ENCODE measurements around the gene TBP.
A peak's percentile ranks its signal among the peaks of the same experiment; 100 is the strongest.
"Not testable (repeated sequence)": the region's sequence is repeated elsewhere in the genome, so short reads cannot be mapped to it uniquely, and the experiment has no call there.

The TBP gene

GRCh38 chr6:170554013-170554795, at the start of gene TBP:
Gene TBP (plus strand): TSS chr6:170554369. CDS start chr6:170557030, 2,661 bp downstream.
- Histone ChIP-seq H3K27me3 (ENCODE audit: control insufficient read depth in 1 of 2, insufficient read depth in 2 of 2, low read length in 2 of 2) (no peaks in the 10 kb centered on the region), H3K27ac (ENCODE audit: low read length) (peak within 1 kb of the TSS; percentile 92), H3K4me3 (ENCODE audit: low read length in 2 of 2) (peak within 1 kb of the TSS; percentile 95 to 96), H3K9ac (ENCODE audit: low read length in 2 of 2) (peak within 1 kb of the TSS; percentile 89 to 96), H3K4me1 (ENCODE audit: control insufficient read depth, insufficient read depth, low read length) (peaks cover 21% of the 10 kb centered on the region), H3K9me3 (ENCODE audit: control insufficient read depth in 2 of 2, low read length in 2 of 2) (no peaks in the 10 kb centered on the region), H3K36me3 (ENCODE audit: control insufficient read depth in 2 of 2, insufficient read depth in 2 of 2, low read length in 2 of 2) (peaks cover 2 to 10% of the 10 kb centered on the region in 2 donors)

GRCh38 chr6:170504479-170504878, 49.7 kb upstream of the TBP start:
- H3K4me1 ChIP-seq (ENCODE audit: control insufficient read depth, insufficient read depth, low read length), result no peaks in the 10 kb centered on the region
- H3K36me3 ChIP-seq (ENCODE audit: control insufficient read depth in 2 of 2, insufficient read depth in 2 of 2, low read length in 2 of 2), result no peaks in the 10 kb centered on the region
- H3K9ac ChIP-seq (ENCODE audit: low read length in 2 of 2), result no peak overlapping the region
- no peak overlapping the region for H3K4me3 ChIP-seq (ENCODE audit: low read length in 2 of 2)
- H3K27ac ChIP-seq (ENCODE audit: low read length), result no peak overlapping the region
- peaks cover 8 to 14% of the 10 kb centered on the region in 2 donors for H3K9me3 ChIP-seq (ENCODE audit: control insufficient read depth in 2 of 2, low read length in 2 of 2)
- peaks cover 4 to 6% of the 10 kb centered on the region in 2 donors for H3K27me3 ChIP-seq (ENCODE audit: control insufficient read depth in 1 of 2, insufficient read depth in 2 of 2, low read length in 2 of 2)

GRCh38 chr6:170505306-170505705, 48.9 kb upstream of the TBP start:
- Histone ChIP-seq H3K4me1 (ENCODE audit: control insufficient read depth, insufficient read depth, low read length) (no peaks in the 10 kb centered on the region), H3K27ac (ENCODE audit: low read length) (no peak overlapping the region), H3K4me3 (ENCODE audit: low read length in 2 of 2) (no peak overlapping the region), H3K27me3 (ENCODE audit: control insufficient read depth in 1 of 2, insufficient read depth in 2 of 2, low read length in 2 of 2) (peaks cover 0 to 6% of the 10 kb centered on the region in 2 donors), H3K9ac (ENCODE audit: low read length in 2 of 2) (no peak overlapping the region), H3K9me3 (ENCODE audit: control insufficient read depth in 2 of 2, low read length in 2 of 2) (peaks cover 8 to 14% of the 10 kb centered on the region in 2 donors), H3K36me3 (ENCODE audit: control insufficient read depth in 2 of 2, insufficient read depth in 2 of 2, low read length in 2 of 2) (no peaks in the 10 kb centered on the region)

GRCh38 chr6:170506446-170506845, 47.7 kb upstream of the TBP start:
- Histone ChIP-seq H3K4me1 (ENCODE audit: control insufficient read depth, insufficient read depth, low read length) (no peaks in the 10 kb centered on the region), H3K27me3 (ENCODE audit: control insufficient read depth in 1 of 2, insufficient read depth in 2 of 2, low read length in 2 of 2) (peaks cover 0 to 2% of the 10 kb centered on the region in 2 donors), H3K4me3 (ENCODE audit: low read length in 2 of 2) (no peak overlapping the region), H3K9ac (ENCODE audit: low read length in 2 of 2) (no peak overlapping the region), H3K9me3 (ENCODE audit: control insufficient read depth in 2 of 2, low read length in 2 of 2) (peaks cover 6 to 12% of the 10 kb centered on the region in 2 donors), H3K27ac (ENCODE audit: low read length) (no peak overlapping the region), H3K36me3 (ENCODE audit: control insufficient read depth in 2 of 2, insufficient read depth in 2 of 2, low read length in 2 of 2) (no peaks in the 10 kb centered on the region)

- H3K36me3 ChIP-seq (ENCODE audit: control insufficient read depth in 2 of 2, insufficient read depth in 2 of 2, low read length in 2 of 2); H3K4me1 ChIP-seq (ENCODE audit: control insufficient read depth, insufficient read depth, low read length); H3K27me3 ChIP-seq (ENCODE audit: control insufficient read depth in 1 of 2, insufficient read depth in 2 of 2, low read length in 2 of 2); H3K9ac ChIP-seq (ENCODE audit: low read length in 2 of 2); H3K4me3 ChIP-seq (ENCODE audit: low read length in 2 of 2); H3K9me3 ChIP-seq (ENCODE audit: control insufficient read depth in 2 of 2, low read length in 2 of 2); H3K27ac ChIP-seq (ENCODE audit: low read length): not testable (repeated sequence)
Observed at GRCh38 chr6:170507728-170508127, 46.4 kb upstream of the TBP start.

- H3K36me3 ChIP-seq (ENCODE audit: control insufficient read depth in 2 of 2, insufficient read depth in 2 of 2, low read length in 2 of 2); H3K27ac ChIP-seq (ENCODE audit: low read length): not testable (repeated sequence)
Observed at GRCh38 chr6:170508275-170508674, 45.9 kb upstream of the TBP start.

GRCh38 chr6:170508892-170509722, 45.1 kb upstream of the TBP start:
- H3K9me3 ChIP-seq (ENCODE audit: control insufficient read depth in 2 of 2, low read length in 2 of 2); H3K27ac ChIP-seq (ENCODE audit: low read length); H3K36me3 ChIP-seq (ENCODE audit: control insufficient read depth in 2 of 2, insufficient read depth in 2 of 2, low read length in 2 of 2); H3K4me1 ChIP-seq (ENCODE audit: control insufficient read depth, insufficient read depth, low read length); H3K4me3 ChIP-seq (ENCODE audit: low read length in 2 of 2); H3K27me3 ChIP-seq (ENCODE audit: control insufficient read depth in 1 of 2, insufficient read depth in 2 of 2, low read length in 2 of 2); H3K9ac ChIP-seq (ENCODE audit: low read length in 2 of 2): not testable (repeated sequence)

More at GRCh38 chr6:170508275-170508674, 45.9 kb upstream of the TBP start:
- H3K4me3 ChIP-seq (ENCODE audit: low read length in 2 of 2); H3K4me1 ChIP-seq (ENCODE audit: control insufficient read depth, insufficient read depth, low read length); H3K27me3 ChIP-seq (ENCODE audit: control insufficient read depth in 1 of 2, insufficient read depth in 2 of 2, low read length in 2 of 2); H3K9ac ChIP-seq (ENCODE audit: low read length in 2 of 2); H3K9me3 ChIP-seq (ENCODE audit: control insufficient read depth in 2 of 2, low read length in 2 of 2): not testable (repeated sequence)

GRCh38 chr6:170509723-170510018, 44.5 kb upstream of the TBP start:
- Histone ChIP-seq H3K9me3 (ENCODE audit: control insufficient read depth in 2 of 2, low read length in 2 of 2) (no peaks in the 10 kb centered on the region), H3K27me3 (ENCODE audit: control insufficient read depth in 1 of 2, insufficient read depth in 2 of 2, low read length in 2 of 2) (peaks cover 0 to 2% of the 10 kb centered on the region in 2 donors), H3K36me3 (ENCODE audit: control insufficient read depth in 2 of 2, insufficient read depth in 2 of 2, low read length in 2 of 2) (no peaks in the 10 kb centered on the region), H3K9ac (ENCODE audit: low read length in 2 of 2) (no peak overlapping the region), H3K27ac (ENCODE audit: low read length) (no peak overlapping the region), H3K4me1 (ENCODE audit: control insufficient read depth, insufficient read depth, low read length) (no peaks in the 10 kb centered on the region), H3K4me3 (ENCODE audit: low read length in 2 of 2) (no peak overlapping the region)

GRCh38 chr6:170510631-170511030, 43.5 kb upstream of the TBP start:
- H3K9me3 ChIP-seq (ENCODE audit: control insufficient read depth in 2 of 2, low read length in 2 of 2), result no peaks in the 10 kb centered on the region
- H3K4me3 ChIP-seq (ENCODE audit: low read length in 2 of 2), result no peak overlapping the region
- H3K36me3 ChIP-seq (ENCODE audit: control insufficient read depth in 2 of 2, insufficient read depth in 2 of 2, low read length in 2 of 2), result no peaks in the 10 kb centered on the region
- no peak overlapping the region for H3K9ac ChIP-seq (ENCODE audit: low read length in 2 of 2)
- no peaks in the 10 kb centered on the region for H3K4me1 ChIP-seq (ENCODE audit: control insufficient read depth, insufficient read depth, low read length)
- no peak overlapping the region for H3K27ac ChIP-seq (ENCODE audit: low read length)
- peaks cover 0 to 2% of the 10 kb centered on the region in 2 donors for H3K27me3 ChIP-seq (ENCODE audit: control insufficient read depth in 1 of 2, insufficient read depth in 2 of 2, low read length in 2 of 2)

- Histone ChIP-seq H3K9ac (ENCODE audit: low read length in 2 of 2) (no peak overlapping the region), H3K27ac (ENCODE audit: low read length) (no peak overlapping the region), H3K27me3 (ENCODE audit: control insufficient read depth in 1 of 2, insufficient read depth in 2 of 2, low read length in 2 of 2) (no peaks in the 10 kb centered on the region), H3K4me3 (ENCODE audit: low read length in 2 of 2) (no peak overlapping the region), H3K9me3 (ENCODE audit: control insufficient read depth in 2 of 2, low read length in 2 of 2) (peaks cover 0 to 4% of the 10 kb centered on the region in 2 donors), H3K4me1 (ENCODE audit: control insufficient read depth, insufficient read depth, low read length) (no peaks in the 10 kb centered on the region), H3K36me3 (ENCODE audit: control insufficient read depth in 2 of 2, insufficient read depth in 2 of 2, low read length in 2 of 2) (no peaks in the 10 kb centered on the region)
Observed at GRCh38 chr6:170512249-170512648, 41.9 kb upstream of the TBP start.

GRCh38 chr6:170514908-170515307, 39.3 kb upstream of the TBP start:
- Histone ChIP-seq H3K9me3 (ENCODE audit: control insufficient read depth in 2 of 2, low read length in 2 of 2) (peaks cover 0 to 4% of the 10 kb centered on the region in 2 donors), H3K27ac (ENCODE audit: low read length) (no peak overlapping the region), H3K36me3 (ENCODE audit: control insufficient read depth in 2 of 2, insufficient read depth in 2 of 2, low read length in 2 of 2) (no peaks in the 10 kb centered on the region), H3K27me3 (ENCODE audit: control insufficient read depth in 1 of 2, insufficient read depth in 2 of 2, low read length in 2 of 2) (no peaks in the 10 kb centered on the region), H3K4me1 (ENCODE audit: control insufficient read depth, insufficient read depth, low read length) (no peaks in the 10 kb centered on the region), H3K4me3 (ENCODE audit: low read length in 2 of 2) (no peak overlapping the region), H3K9ac (ENCODE audit: low read length in 2 of 2) (no peak overlapping the region)
